Stomach (tissue), 4 donors: Measurements from ENCODE around the gene MSN.

Source experiments
- EP300 ChIP-seq: sonication (generic); formaldehyde crosslinking; IDR thresholded peaks from one replicate; pipeline ENCODE4 v1.6.1; 2017; ENCODE audit warnings: antibody characterized with exemption
- POLR2A ChIP-seq, 4 donors: fragments of 450-650 bp; IDR thresholded peaks; one replicate each; pipeline ENCODE4 v1.6.1; 2016; ENCODE audit warnings: antibody characterized with exemption in 4 of 4, control low read depth in 2 of 4, mild to moderate bottlenecking in 1 of 4, moderate library complexity in 1 of 4
- POLR2AphosphoS5 ChIP-seq, 3 donors: sonication (generic); formaldehyde crosslinking; IDR thresholded peaks; one replicate each; pipeline ENCODE4 v1.6.1; 2016; ENCODE audit warnings: antibody characterized with exemption in 3 of 3

DNA sequence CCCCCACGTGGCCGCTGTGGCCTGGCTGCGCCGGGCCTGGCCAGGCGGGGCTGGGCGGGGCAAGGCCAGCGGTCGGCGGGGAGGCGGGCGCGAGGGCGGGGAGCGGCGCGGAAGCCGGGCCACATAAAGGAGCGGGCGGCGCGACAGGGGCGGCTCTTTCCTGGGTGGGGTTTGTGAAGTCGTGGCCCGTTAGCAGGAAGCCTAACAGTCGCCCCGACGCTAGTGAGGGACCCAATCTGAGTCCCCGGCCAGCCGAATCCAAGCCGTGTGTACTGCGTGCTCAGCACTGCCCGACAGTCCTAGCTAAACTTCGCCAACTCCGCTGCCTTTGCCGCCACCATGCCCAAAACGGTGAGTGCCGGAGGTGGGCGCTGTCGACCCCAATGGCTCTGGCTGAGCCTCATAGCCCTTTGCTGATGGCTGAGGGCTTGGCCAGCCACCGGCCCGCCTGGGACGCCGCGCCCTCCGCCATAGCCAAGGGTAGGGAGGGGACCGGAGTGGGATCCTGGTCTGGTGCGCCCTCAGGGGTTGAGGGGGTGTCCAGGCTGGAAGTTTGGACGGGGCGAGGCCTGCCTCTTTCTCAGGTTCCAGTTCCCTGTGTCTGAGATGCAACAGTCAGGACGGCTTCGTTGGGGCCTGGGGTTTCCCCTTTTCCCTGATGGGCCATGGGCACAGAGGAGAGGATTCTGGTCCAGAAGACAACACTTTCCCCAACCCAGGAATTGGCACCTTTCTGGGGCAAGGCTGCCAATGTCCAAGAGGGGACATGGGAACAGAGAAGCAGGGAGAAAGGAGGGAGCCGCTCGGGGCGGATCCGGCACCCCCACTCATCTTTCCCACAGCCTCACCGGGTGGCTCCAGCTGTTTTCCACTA, at the start of gene MSN:
- no peak for TF ChIP-seq POLR2A (IDR thresholded peaks at IDR 0.05)
- TF ChIP-seq EP300, result no peak
- peak in 2 of 3 donors; percentile 59 to 75 for TF ChIP-seq POLR2AphosphoS5 (IDR thresholded peaks at IDR 0.05)
